HEK293 (cell line): Measurements from ENCODE around the gene POLR2E.

Experiments used
- CTCF ChIA-PET: fragments of 350-600 bp; formaldehyde crosslinking; extraction: SDS; loops from one replicate; lab custom pipeline; 2021; ENCODE audit warnings: antibody characterized with exemption; lab: Yijun Ruan, JAX
- POLR2A ChIA-PET: fragments of 300-600 bp; formaldehyde crosslinking; extraction: SDS; loops from one replicate; lab custom pipeline; 2020; ENCODE audit warnings: antibody characterized with exemption, inconsistent platforms; lab: Yijun Ruan, JAX
- H3K27ac ChIP-seq: fragments of 200-500 bp; sonication (Bioruptor generic); 2 replicates; pipeline ENCODE4 v1.5.1; 2014; ENCODE audit warnings: low read depth, low read length, control low read depth, inconsistent platforms; ENCODE audit errors: extremely low read depth
- H3K36me3 ChIP-seq, 2 experiments: fragments of 200-500 bp in 1 of 2; sonication (Bioruptor generic) in 1 of 2; 1 replicate in 1 of 2; 2 replicates in 1 of 2; pipeline ENCODE4 v1.5.1; 2014 to 2017; ENCODE audit warnings: inconsistent platforms in 2 of 2, low read length in 2 of 2; ENCODE audit not compliant: control insufficient read depth in 2 of 2, insufficient read depth in 1 of 2
- H3K4me1 ChIP-seq: fragments of 200-500 bp; sonication (Bioruptor generic); 2 replicates; pipeline ENCODE4 v1.5.1; 2014; ENCODE audit warnings: mild to moderate bottlenecking, low read length, inconsistent platforms; ENCODE audit not compliant: control insufficient read depth, insufficient read depth
- H3K4me3 ChIP-seq: 2 replicates; pipeline ENCODE4 v1.5.1; 2011; ENCODE audit warnings: low read depth, mild to moderate bottlenecking, control low read depth, low read length, moderate library complexity
- H3K9me3 ChIP-seq: fragments of 200-500 bp; sonication (Bioruptor generic); 2 replicates; pipeline ENCODE4 v1.5.1; 2014; ENCODE audit warnings: low read depth, low read length, inconsistent platforms; ENCODE audit not compliant: control insufficient read depth, insufficient read depth
- BCL11B ChIP-seq: fragments of 450-650 bp; formaldehyde crosslinking; IDR thresholded peaks from 2 replicates; pipeline ENCODE4 v1.5.1; 2016; ENCODE audit warnings: low read depth, missing biosample characterization, missing genetic modification characterization
- GLIS1 ChIP-seq: fragments of 450-650 bp; formaldehyde crosslinking; IDR thresholded peaks from 2 replicates; pipeline ENCODE4 v1.5.1; 2016; ENCODE audit warnings: missing biosample characterization, missing genetic modification characterization
- HOXD13 ChIP-seq: sonication (generic); formaldehyde crosslinking; IDR thresholded peaks from 2 replicates; pipeline ENCODE4 v1.8.0; 2022; ENCODE audit warnings: missing genetic modification reagents, borderline replicate concordance
- KLF10 ChIP-seq: fragments of 450-650 bp; IDR thresholded peaks from 2 replicates; pipeline ENCODE4 v1.5.1; 2018; ENCODE audit warnings: missing biosample characterization, mild to moderate bottlenecking, missing genetic modification characterization
- KLF17 ChIP-seq: fragments of 450-650 bp; formaldehyde crosslinking; IDR thresholded peaks from 2 replicates; pipeline ENCODE4 v1.5.1; 2016; ENCODE audit warnings: missing biosample characterization, missing genetic modification characterization
- SCRT1 ChIP-seq: fragments of 450-650 bp; formaldehyde crosslinking; IDR thresholded peaks from 2 replicates; pipeline ENCODE4 v1.5.1; 2016; ENCODE audit warnings: missing biosample characterization, missing genetic modification characterization, borderline replicate concordance
- SCRT2 ChIP-seq: fragments of 450-650 bp; formaldehyde crosslinking; IDR thresholded peaks from 2 replicates; pipeline ENCODE4 v1.5.1; 2016; ENCODE audit warnings: missing biosample characterization, missing genetic modification characterization
- TCF7L2 ChIP-seq: IDR thresholded peaks from 2 replicates; pipeline ENCODE4 v1.6.1; 2011; ENCODE audit warnings: low read depth, mild to moderate bottlenecking, inconsistent platforms, low read length, moderate library complexity, borderline replicate concordance
- ZBTB17 ChIP-seq: fragments of 450-650 bp; formaldehyde crosslinking; IDR thresholded peaks from 2 replicates; pipeline ENCODE4 v1.5.1; 2016; ENCODE audit warnings: missing biosample characterization, missing genetic modification characterization
- ZBTB21 ChIP-seq: fragments of 450-650 bp; formaldehyde crosslinking; IDR thresholded peaks from 2 replicates; pipeline ENCODE4 v1.5.1; 2017; ENCODE audit warnings: missing biosample characterization, missing genetic modification characterization
- ZIC2 ChIP-seq: fragments of 450-650 bp; formaldehyde crosslinking; IDR thresholded peaks from 2 replicates; pipeline ENCODE4 v1.5.1; 2016; ENCODE audit warnings: missing biosample characterization, missing genetic modification characterization
- ZNF112 ChIP-seq: fragments of 450-650 bp; formaldehyde crosslinking; IDR thresholded peaks from 2 replicates; pipeline ENCODE4 v1.5.0; 2017; ENCODE audit warnings: missing biosample characterization, missing genetic modification characterization
- ZNF114 ChIP-seq: fragments of 450-650 bp; formaldehyde crosslinking; IDR thresholded peaks from 2 replicates; pipeline ENCODE4 v1.5.0; 2017; ENCODE audit warnings: missing biosample characterization, missing genetic modification characterization
- ZNF133 ChIP-seq: fragments of 450-650 bp; formaldehyde crosslinking; IDR thresholded peaks from 2 replicates; pipeline ENCODE4 v1.5.1; 2016; ENCODE audit warnings: missing biosample characterization, missing genetic modification characterization
- ZNF157 ChIP-seq: fragments of 450-650 bp; formaldehyde crosslinking; IDR thresholded peaks from 2 replicates; pipeline ENCODE4 v1.5.1; 2016; ENCODE audit warnings: missing biosample characterization, missing genetic modification characterization
- ZNF223 ChIP-seq: fragments of 450-650 bp; formaldehyde crosslinking; IDR thresholded peaks from 2 replicates; pipeline ENCODE4 v1.5.1; 2016; ENCODE audit warnings: missing biosample characterization, missing genetic modification characterization
- ZNF350 ChIP-seq: fragments of 450-650 bp; formaldehyde crosslinking; IDR thresholded peaks from 2 replicates; pipeline ENCODE4 v1.5.0; 2017; ENCODE audit warnings: missing biosample characterization, mild to moderate bottlenecking, missing genetic modification characterization
- ZNF354C ChIP-seq: fragments of 450-650 bp; formaldehyde crosslinking; IDR thresholded peaks from 2 replicates; pipeline ENCODE4 v1.5.1; 2016; ENCODE audit warnings: missing biosample characterization, missing genetic modification characterization, low read depth, borderline replicate concordance
- ZNF366 ChIP-seq: fragments of 450-650 bp; formaldehyde crosslinking; conservative IDR thresholded peaks from 2 replicates; pipeline ENCODE4 v1.5.1; 2016; ENCODE audit warnings: missing biosample characterization, missing genetic modification characterization
- ZNF48 ChIP-seq: fragments of 450-650 bp; formaldehyde crosslinking; IDR thresholded peaks from 2 replicates; pipeline ENCODE4 v1.5.1; 2016; ENCODE audit warnings: missing biosample characterization, missing genetic modification characterization
- ZNF530 ChIP-seq: fragments of 450-650 bp; formaldehyde crosslinking; IDR thresholded peaks from 2 replicates; pipeline ENCODE4 v1.5.1; 2016; ENCODE audit warnings: low read depth, missing biosample characterization, missing genetic modification characterization
- ZNF548 ChIP-seq: fragments of 450-650 bp; formaldehyde crosslinking; IDR thresholded peaks from 2 replicates; pipeline ENCODE4 v1.5.1; 2016; ENCODE audit warnings: missing biosample characterization, missing genetic modification characterization
- ZNF600 ChIP-seq: fragments of 450-650 bp; formaldehyde crosslinking; IDR thresholded peaks from 2 replicates; pipeline ENCODE4 v1.5.1; 2016; ENCODE audit warnings: missing biosample characterization, missing genetic modification characterization
- ZNF645 ChIP-seq: fragments of 450-650 bp; formaldehyde crosslinking; IDR thresholded peaks from 2 replicates; pipeline ENCODE4; 2016; ENCODE audit warnings: missing biosample characterization, missing genetic modification characterization
- TF ChIP-seq, protein P1 (sequence below): fragments of 450-650 bp; formaldehyde crosslinking; IDR thresholded peaks from 2 replicates; pipeline ENCODE4 v1.5.1; 2016; ENCODE audit warnings: missing biosample characterization, missing genetic modification characterization
- TF ChIP-seq, protein P2 (sequence below): fragments of 450-650 bp; formaldehyde crosslinking; optimal IDR thresholded peaks from 2 replicates; pipeline ENCODE3; 2016; ENCODE audit warnings: missing biosample characterization, mild to moderate bottlenecking, missing genetic modification characterization

Gene POLR2E

DNA sequence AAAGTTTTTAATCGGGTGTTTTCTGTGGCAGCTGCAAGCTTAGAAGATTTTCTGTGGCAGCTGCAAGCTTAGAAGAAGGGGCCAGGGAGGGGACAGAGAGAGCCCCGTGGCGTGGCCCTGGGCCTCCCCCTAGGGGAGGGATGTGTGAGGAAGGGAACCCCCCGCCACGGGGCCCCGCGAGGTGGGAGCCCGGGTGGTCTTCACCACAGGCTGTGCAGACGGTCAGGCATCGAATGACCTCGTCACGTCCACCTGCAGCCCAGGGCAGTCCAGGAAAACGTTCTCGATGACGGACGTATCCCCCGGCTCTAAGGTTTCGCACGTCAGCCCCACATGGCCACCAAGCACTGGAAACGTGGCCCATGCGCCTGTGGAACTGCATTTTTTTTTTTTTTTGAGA is 8.6 kb downstream of the POLR2E start:
- H3K9me3 ChIP-seq, result no peaks in the 10 kb centered on the region
- no peak overlapping the region for H3K27ac ChIP-seq
- ChIA-PET POLR2A (interaction anchor here (0.7 to 2.9 kb wide), 8 partner anchors 8 to 183 kb away, joined by 3 to 18 read pairs (median 4); partner anchors contain the start of genes ABCA7, CIRBP, CNN2 and GPX4), CTCF (interaction anchor here (0.7 to 1.6 kb wide), 2 partner anchors 27 to 95 kb away, joined by 3 read pairs; no protein-coding TSS in a partner anchor)
- no peak for TF ChIP-seq HOXD13 (CRISPR knock-in tag)
- H3K4me1 ChIP-seq, result no peaks in the 10 kb centered on the region
- H3K4me3 ChIP-seq, result no peak overlapping the region
- H3K36me3 ChIP-seq, result peaks cover 0 to 44% of the 10 kb centered on the region in 2 experiments; a peak in 1 of 3 replicates

DNA sequence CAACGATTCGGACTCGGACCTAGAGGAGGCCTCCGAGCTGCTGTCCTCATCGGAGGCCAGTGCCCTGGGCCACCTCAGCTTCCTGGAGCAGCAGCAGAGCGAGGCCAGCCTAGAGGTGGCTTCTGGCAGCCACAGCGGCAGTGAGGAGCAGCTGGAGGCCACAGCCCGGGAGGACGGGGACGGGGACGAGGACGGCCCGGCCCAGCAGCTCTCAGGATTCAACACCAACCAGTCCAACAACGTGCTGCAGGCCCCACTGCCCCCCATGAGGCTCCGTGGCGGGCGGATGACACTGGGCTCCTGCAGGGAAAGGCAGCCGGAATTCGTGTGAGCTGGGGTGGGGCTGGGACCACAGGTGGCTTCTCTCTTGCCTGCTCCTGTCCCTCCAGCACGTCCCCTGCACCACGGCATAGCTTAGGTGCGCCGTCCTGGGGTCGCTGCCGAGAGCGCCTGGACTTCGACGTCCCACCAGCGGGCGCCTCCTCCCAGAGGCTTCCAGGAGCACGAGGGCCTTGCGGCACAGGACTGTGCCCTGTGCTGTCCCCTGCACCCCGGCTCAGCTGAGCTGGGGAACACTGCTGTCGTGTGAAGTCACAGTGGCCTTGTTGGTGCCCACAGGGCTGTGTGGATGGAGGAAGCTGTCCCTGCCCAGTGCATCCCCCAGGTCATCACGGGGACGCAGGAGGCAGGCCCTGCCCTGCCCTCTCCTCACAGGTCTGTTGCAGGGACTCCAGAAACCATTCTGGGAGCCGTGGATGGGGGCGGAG is 9.3 kb downstream of the POLR2E start:
- CTCF ChIA-PET, result interaction anchor here (1.6 kb wide), 1 partner anchor 27 kb away, joined by 3 read pairs; no protein-coding TSS in a partner anchor
- Histone ChIP-seq H3K4me1 (no peaks in the 10 kb centered on the region), H3K27ac (no peak overlapping the region)

GRCh38 chr19:1085053-1085658 is 10.0 kb downstream of the POLR2E start:
- CTCF ChIA-PET, result interaction anchor here (1.0 to 1.6 kb wide), 2 partner anchors 19 to 28 kb away, joined by 3 read pairs; no protein-coding TSS in a partner anchor
- Histone ChIP-seq H3K4me1 (no peaks in the 10 kb centered on the region), H3K36me3 (peaks cover 0 to 33% of the 10 kb centered on the region in 2 experiments; a peak in 1 of 3 replicates), H3K9me3 (no peaks in the 10 kb centered on the region), H3K27ac (no peak overlapping the region), H3K4me3 (no peak overlapping the region)
- POLR2A ChIA-PET, result interaction anchor here (0.6 to 2.9 kb wide), 11 partner anchors 9 to 184 kb away, joined by 3 to 18 read pairs (median 5); partner anchors contain the start of genes CNN2 and GPX4
- TF ChIP-seq ZNF112 (no peak), ZNF133 (tag by site-specific recombination) (no peak), ZNF114 (tag by site-specific recombination) (no peak), KLF17 (0 out of 2 replicates have a peak, but pooled peaks have one; percentile 6), ZNF354C (tag by site-specific recombination) (no peak), ZNF48 (tag by site-specific recombination) (no peak), ZNF645 (tag by site-specific recombination) (no peak), ZNF366 (peak; percentile 92), ZBTB17 (tag by site-specific recombination) (no peak)
- TF ChIP-seq, protein P1, sequence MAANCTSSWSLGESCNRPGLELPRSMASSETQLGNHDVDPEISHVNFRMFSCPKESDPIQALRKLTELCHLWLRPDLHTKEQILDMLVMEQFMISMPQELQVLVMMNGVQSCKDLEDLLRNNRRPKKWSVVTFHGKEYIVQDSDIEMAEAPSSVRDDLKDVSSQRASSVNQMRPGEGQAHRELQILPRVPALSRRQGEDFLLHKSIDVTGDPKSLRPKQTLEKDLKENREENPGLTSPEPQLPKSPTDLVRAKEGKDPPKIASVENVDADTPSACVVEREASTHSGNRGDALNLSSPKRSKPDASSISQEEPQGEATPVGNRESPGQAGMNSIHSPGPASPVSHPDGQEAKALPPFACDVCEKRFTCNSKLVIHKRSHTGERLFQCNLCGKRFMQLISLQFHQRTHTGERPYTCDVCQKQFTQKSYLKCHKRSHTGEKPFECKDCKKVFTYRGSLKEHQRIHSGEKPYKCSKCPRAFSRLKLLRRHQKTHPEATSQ (tag by site-specific recombination), result peak; percentile 93
- TF ChIP-seq, protein P2, sequence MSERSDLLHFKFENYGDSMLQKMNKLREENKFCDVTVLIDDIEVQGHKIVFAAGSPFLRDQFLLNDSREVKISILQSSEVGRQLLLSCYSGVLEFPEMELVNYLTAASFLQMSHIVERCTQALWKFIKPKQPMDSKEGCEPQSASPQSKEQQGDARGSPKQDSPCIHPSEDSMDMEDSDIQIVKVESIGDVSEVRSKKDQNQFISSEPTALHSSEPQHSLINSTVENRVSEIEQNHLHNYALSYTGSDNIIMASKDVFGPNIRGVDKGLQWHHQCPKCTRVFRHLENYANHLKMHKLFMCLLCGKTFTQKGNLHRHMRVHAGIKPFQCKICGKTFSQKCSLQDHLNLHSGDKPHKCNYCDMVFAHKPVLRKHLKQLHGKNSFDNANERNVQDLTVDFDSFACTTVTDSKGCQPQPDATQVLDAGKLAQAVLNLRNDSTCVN (tag by site-specific recombination), result peak; percentile 2

More for the DNA sequence above, 9.3 kb downstream of the POLR2E start:
- Histone ChIP-seq H3K9me3 (no peaks in the 10 kb centered on the region), H3K4me3 (no peak overlapping the region), H3K36me3 (peaks cover 0 to 36% of the 10 kb centered on the region in 2 experiments; a peak in 1 of 3 replicates)
- TF ChIP-seq ZNF600 (tag by site-specific recombination), result peak; percentile 29; the same call in 1 of the 2 replicates
- TF ChIP-seq ZBTB21 (tag by site-specific recombination), result no peak
- TF ChIP-seq ZNF366, result 0 out of 2 replicates have a peak, but pooled peaks have one; percentile 12
- 0 out of 2 replicates have a peak, but pooled peaks have one; percentile 40 for TF ChIP-seq ZIC2 (tag by site-specific recombination)
- 0 out of 2 replicates have a peak, but pooled peaks have one; percentile 42 for TF ChIP-seq SCRT1 (tag by site-specific recombination)
- TF ChIP-seq KLF17, result 0 out of 2 replicates have a peak, but pooled peaks have one; percentile 6
- peak; percentile 40; the same call in 1 of the 2 replicates for TF ChIP-seq GLIS1 (tag by site-specific recombination)
- TF ChIP-seq TCF7L2, result no peak
- TF ChIP-seq, protein P2 (tag by site-specific recombination), result peak; percentile 4
- TF ChIP-seq ZNF530 (tag by site-specific recombination), result no peak
- no peak for TF ChIP-seq ZNF548
- TF ChIP-seq SCRT2 (tag by site-specific recombination), result peak; percentile 46
- TF ChIP-seq BCL11B (tag by site-specific recombination), result no peak
- no peak for TF ChIP-seq ZNF157
- TF ChIP-seq KLF10 (tag by site-specific recombination), result no peak
- TF ChIP-seq ZNF223, result 0 out of 2 replicates have a peak, but pooled peaks have one; percentile 41
- no peak for TF ChIP-seq ZNF350
- POLR2A ChIA-PET, result interaction anchor here (0.8 to 2.9 kb wide), 9 partner anchors 9 to 183 kb away, joined by 3 to 18 read pairs (median 5); partner anchors contain the start of genes ABCA7, CIRBP, CNN2 and GPX4
